Neuronal stem cell (in vitro differentiated cells): ENCODE data around the gene TULP1.
A peak's percentile ranks its signal among the peaks of the same experiment; 100 is the strongest.

ENCODE experiments used
- DNase-seq: peaks from one replicate; pipeline ENCODE4 v3.0.0-alpha.2; 2013; ENCODE audit warnings: low spot score
- H2AFZ ChIP-seq: one replicate; pipeline ENCODE4 v1.6.1; 2013; ENCODE audit warnings: mild to moderate bottlenecking, low read length, inconsistent platforms
- H2AK5ac ChIP-seq: 2 replicates; pipeline ENCODE4 v1.6.1; 2013; ENCODE audit warnings: low read depth, mild to moderate bottlenecking, inconsistent platforms, low read length, moderate library complexity, mixed read lengths
- H2BK120ac ChIP-seq: 2 replicates; pipeline ENCODE4 v1.6.1; 2013; ENCODE audit warnings: low read depth, mild to moderate bottlenecking, inconsistent platforms, low read length, moderate library complexity, mixed read lengths
- H2BK12ac ChIP-seq: one replicate; pipeline ENCODE4 v1.6.1; 2013; ENCODE audit warnings: low read length, inconsistent platforms
- H2BK15ac ChIP-seq: 2 replicates; pipeline ENCODE4 v1.6.1; 2013; ENCODE audit warnings: mild to moderate bottlenecking, low read length, inconsistent platforms, mixed read lengths
- H2BK5ac ChIP-seq: one replicate; pipeline ENCODE4 v1.6.1; 2013; ENCODE audit warnings: inconsistent platforms, mild to moderate bottlenecking, low read length, moderate library complexity
- H3K14ac ChIP-seq: one replicate; pipeline ENCODE4 v1.6.1; 2013; ENCODE audit warnings: low read length, inconsistent platforms
- H3K18ac ChIP-seq: 2 replicates; pipeline ENCODE4 v1.6.1; 2013; ENCODE audit warnings: low read length, inconsistent platforms
- H3K23ac ChIP-seq: 2 replicates; pipeline ENCODE4 v1.6.1; 2013; ENCODE audit warnings: low read depth, mild to moderate bottlenecking, mixed read lengths, low read length, inconsistent platforms; ENCODE audit not compliant: poor library complexity
- H3K27ac ChIP-seq: replicated peaks from 3 replicates; pipeline ENCODE4 v1.5.1; 2013; ENCODE audit warnings: low read length, inconsistent platforms
- H3K27me3 ChIP-seq, 3 experiments: 2 replicates each; pipeline ENCODE4 v1.6.1; 2013; ENCODE audit warnings: low read length in 3 of 3, mild to moderate bottlenecking in 2 of 3, inconsistent platforms in 1 of 3, low read depth in 1 of 3, mixed read lengths in 1 of 3, moderate library complexity in 1 of 3; ENCODE audit not compliant: control insufficient read depth in 3 of 3, insufficient read depth in 3 of 3
- H3K36me3 ChIP-seq, 2 donors: replicated peaks in 1 of 2; 2 replicates each; pipeline ENCODE4 v1.6.1; 2013; ENCODE audit warnings: low read length in 2 of 2; ENCODE audit not compliant: control insufficient read depth in 2 of 2, insufficient read depth in 2 of 2
- H3K4ac ChIP-seq: 2 replicates; pipeline ENCODE4 v1.6.1; 2013; ENCODE audit warnings: inconsistent platforms, mild to moderate bottlenecking, low read length, moderate library complexity
- H3K4me1 ChIP-seq, 2 donors: 1 replicate in 1 of 2; 2 replicates in 1 of 2; pipeline ENCODE4 v1.6.1; 2013; ENCODE audit warnings: low read length in 2 of 2, low read depth in 1 of 2; ENCODE audit not compliant: control insufficient read depth in 2 of 2, insufficient read depth in 1 of 2
- H3K4me2 ChIP-seq: one replicate; pipeline ENCODE4 v1.6.1; 2013; ENCODE audit warnings: mild to moderate bottlenecking, low read length, inconsistent platforms; ENCODE audit not compliant: insufficient read depth, poor library complexity, severe bottlenecking
- H3K4me3 ChIP-seq, 2 donors: 2 replicates each; pipeline ENCODE4 v1.5.1; 2013; ENCODE audit warnings: low read length in 2 of 2, mild to moderate bottlenecking in 2 of 2, inconsistent platforms in 1 of 2, moderate library complexity in 1 of 2
- H3K79me1 ChIP-seq: one replicate; pipeline ENCODE4 v1.6.1; 2013; ENCODE audit warnings: low read depth, mild to moderate bottlenecking, inconsistent platforms, low read length, moderate library complexity
- H3K9ac ChIP-seq: one replicate; pipeline ENCODE4 v1.6.1; 2013; ENCODE audit warnings: mild to moderate bottlenecking, low read depth, low read length, inconsistent platforms; ENCODE audit not compliant: poor library complexity
- H3K9me3 ChIP-seq, 2 donors: replicated peaks in 1 of 2; 2 replicates each; pipeline versions ENCODE3 to v1.6.1; 2013; ENCODE audit warnings: low read length in 2 of 2, mild to moderate bottlenecking in 2 of 2, inconsistent platforms in 1 of 2, low read depth in 1 of 2, mixed read lengths in 1 of 2, moderate library complexity in 1 of 2; ENCODE audit not compliant: control insufficient read depth in 2 of 2, insufficient read depth in 1 of 2
- H4K8ac ChIP-seq: one replicate; pipeline ENCODE4 v1.6.1; 2013; ENCODE audit warnings: low read depth, mild to moderate bottlenecking, inconsistent platforms, low read length, moderate library complexity
- H4K91ac ChIP-seq: one replicate; pipeline ENCODE4 v1.6.1; 2013; ENCODE audit warnings: low read length, low read depth, mild to moderate bottlenecking, inconsistent platforms; ENCODE audit not compliant: poor library complexity
- WGBS, 2 donors: extraction: QIAGEN DNeasy Blood & Tissue Kit; methylation state at CpG; one replicate each; pipeline ENCODE4 v1.1.7; 2013; ENCODE audit warnings: missing lambda C conversion rate in 2 of 2, mixed read lengths in 1 of 2; ENCODE audit not compliant: insufficient read length in 2 of 2, insufficient replicate concordance in 1 of 2; ENCODE audit errors: extremely low coverage in 2 of 2; 5-methylcytosine and 5-hydroxymethylcytosine counted together

Gene TULP1

DNA sequence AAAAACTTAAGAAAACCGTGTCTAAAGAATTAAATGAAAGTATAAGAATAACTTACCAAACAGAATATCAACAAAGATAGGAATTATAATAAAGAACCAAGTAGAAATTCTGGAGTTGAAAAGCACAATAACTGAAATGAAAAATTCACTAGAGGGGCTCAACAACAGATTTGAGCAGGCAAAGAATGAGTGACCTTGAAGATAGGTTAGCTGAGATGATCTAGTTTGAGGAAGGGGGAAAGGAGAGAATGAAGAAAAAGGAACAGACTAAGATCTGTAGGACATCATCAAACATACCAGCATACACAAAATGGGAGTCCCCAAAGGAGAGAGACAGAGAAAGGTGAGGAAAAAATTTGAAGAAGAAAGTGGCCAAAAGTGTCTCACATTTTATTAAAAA is 37.7 kb upstream of the TULP1 start:
- H3K9me3 ChIP-seq = peaks cover 2 to 13% of the 10 kb centered on the region in 2 donors
- no peaks in the 10 kb centered on the region for H3K79me1 ChIP-seq
- H3K36me3 ChIP-seq = no peaks in the 10 kb centered on the region
- H2BK15ac ChIP-seq = no peak overlapping the region
- no peak overlapping the region for H3K9ac ChIP-seq
- no peak for DNase-seq
- no peaks in the 10 kb centered on the region for H3K4me1 ChIP-seq
- no peak overlapping the region for H3K18ac ChIP-seq
- no peak overlapping the region for H2BK5ac ChIP-seq
- no peak overlapping the region for H3K4me3 ChIP-seq
- H4K8ac ChIP-seq = no peak overlapping the region
- H3K27ac ChIP-seq = no peak overlapping the region
- no peak overlapping the region for H2AFZ ChIP-seq
- H4K91ac ChIP-seq = no peak overlapping the region
- no peak overlapping the region for H3K4ac ChIP-seq
- no peak overlapping the region for H3K4me2 ChIP-seq
- no peak overlapping the region for H2BK12ac ChIP-seq
- no peak overlapping the region for H2BK120ac ChIP-seq
- H3K27me3 ChIP-seq = no peaks in the 10 kb centered on the region
- no peak overlapping the region for H3K23ac ChIP-seq
- no CpG with 5 or more reads among the region's 1 CpG for WGBS, 2 donors
- H3K14ac ChIP-seq = no peak overlapping the region
- H2AK5ac ChIP-seq = no peak overlapping the region

DNA sequence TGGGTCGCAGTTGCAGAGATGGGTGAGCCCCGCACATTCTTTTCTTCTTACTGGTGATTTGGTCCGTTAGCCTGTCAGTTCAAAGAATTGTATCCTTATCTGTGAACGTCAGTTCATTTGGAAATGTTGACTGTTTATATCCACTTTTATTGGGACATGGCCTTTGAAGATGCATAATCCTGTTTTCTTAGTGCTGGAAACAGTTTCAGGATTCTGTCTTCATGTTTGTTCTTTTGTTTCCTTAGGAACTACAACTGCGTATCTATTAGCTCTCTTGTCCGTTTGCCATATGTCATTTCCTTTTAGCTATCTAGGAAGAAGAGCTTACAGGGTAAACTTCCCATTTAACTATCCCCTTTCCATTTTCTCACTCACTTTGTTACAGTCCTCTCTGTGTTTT is 35.0 kb upstream of the TULP1 start:
- H2BK5ac ChIP-seq = no peak overlapping the region
- no CpG with 5 or more reads among the region's 6 CpGs for WGBS, 2 donors

GRCh38 chr6:35544769-35545361 is 32.2 kb upstream of the TULP1 start:
- Histone ChIP-seq H4K91ac (peak overlapping the region; percentile 3), H3K79me1 (no peaks in the 10 kb centered on the region), H3K14ac (peak overlapping the region; percentile 75), H2BK120ac (no peak overlapping the region), H2BK12ac (peak overlapping the region; percentile 75), H3K4ac (no peak overlapping the region), H3K36me3 (no peaks in the 10 kb centered on the region), H4K8ac (no peak overlapping the region), H2BK15ac (peak overlapping the region; percentile 43), H3K4me1 (peaks cover 0 to 8% of the 10 kb centered on the region in 2 donors), H3K27ac (no peak overlapping the region), H2AFZ (peak overlapping the region; percentile 50), H2BK5ac (peak overlapping the region; percentile 3), H3K23ac (no peak overlapping the region), H3K4me3 (no peak overlapping the region), H3K4me2 (no peak overlapping the region), H3K18ac (peak overlapping the region; percentile 92), H3K9ac (peak overlapping the region; percentile 2), H2AK5ac (peak overlapping the region; percentile 14), H3K9me3 (peaks cover 2 to 3% of the 10 kb centered on the region in 2 donors), H3K27me3 (no peaks in the 10 kb centered on the region)
- no peak for DNase-seq
- no CpG with 5 or more reads among the region's 13 CpGs for WGBS, 2 donors

More for the DNA sequence above, 35.0 kb upstream of the TULP1 start:
- no peak overlapping the region for H4K91ac ChIP-seq
- no peaks in the 10 kb centered on the region for H3K36me3 ChIP-seq
- H3K4me3 ChIP-seq = no peak overlapping the region
- H3K27me3 ChIP-seq = no peaks in the 10 kb centered on the region
- no peak overlapping the region for H3K4me2 ChIP-seq
- H2BK120ac ChIP-seq = no peak overlapping the region
- H3K23ac ChIP-seq = no peak overlapping the region
- H2AFZ ChIP-seq = peak overlapping the region; percentile 59
- H3K18ac ChIP-seq = no peak overlapping the region
- peaks cover 2 to 13% of the 10 kb centered on the region in 2 donors for H3K9me3 ChIP-seq
- H3K27ac ChIP-seq = no peak overlapping the region
- no peak overlapping the region for H3K9ac ChIP-seq
- H3K14ac ChIP-seq = no peak overlapping the region
- H4K8ac ChIP-seq = no peak overlapping the region
- no peak for DNase-seq
- H2BK15ac ChIP-seq = no peak overlapping the region
- no peaks in the 10 kb centered on the region for H3K79me1 ChIP-seq
- H2BK12ac ChIP-seq = no peak overlapping the region
- no peak overlapping the region for H3K4ac ChIP-seq
- H2AK5ac ChIP-seq = no peak overlapping the region
- H3K4me1 ChIP-seq = peaks cover 0 to 8% of the 10 kb centered on the region in 2 donors

DNA sequence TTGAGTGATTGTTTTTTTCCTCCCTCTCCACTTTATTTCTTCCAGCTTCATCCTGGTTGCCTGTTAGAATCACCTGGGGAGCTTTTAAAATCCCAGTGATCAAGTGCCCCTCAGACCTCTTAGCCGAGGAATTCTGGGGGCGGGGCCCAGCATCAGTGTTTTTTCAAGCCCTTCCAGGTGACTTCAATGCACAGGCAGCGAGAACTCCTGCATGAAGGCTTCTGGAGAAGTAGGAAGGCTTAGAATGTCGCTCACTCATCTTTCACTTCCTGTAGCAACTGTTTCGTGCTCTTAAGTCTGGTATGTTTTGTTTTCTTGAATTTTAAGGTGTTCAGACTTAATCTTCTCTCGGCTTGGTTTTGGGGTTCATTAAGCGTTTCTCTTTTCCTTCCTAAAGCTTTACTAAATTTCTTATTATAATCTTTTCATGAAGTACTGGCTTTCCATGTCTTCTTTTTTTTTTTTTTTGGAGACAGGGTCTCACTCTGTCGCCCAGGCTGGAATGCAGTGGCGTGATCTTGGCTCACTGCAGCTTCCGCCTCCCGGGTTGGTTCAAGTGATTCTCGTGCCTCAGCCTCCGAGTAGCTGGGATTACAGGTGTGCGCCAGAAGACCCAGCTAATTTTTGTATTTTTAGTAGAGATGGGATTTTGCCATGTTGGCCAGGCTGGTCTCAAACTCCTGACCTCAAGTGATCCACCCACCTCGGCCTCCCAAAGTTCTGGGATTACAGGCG is 30.9 kb upstream of the TULP1 start:
- Histone ChIP-seq H3K4me3 (no peak overlapping the region), H2AK5ac (no peak overlapping the region), H3K4me2 (no peak overlapping the region), H3K9ac (no peak overlapping the region), H3K27ac (no peak overlapping the region), H4K91ac (no peak overlapping the region), H4K8ac (no peak overlapping the region), H3K14ac (no peak overlapping the region), H3K4me1 (peaks cover 0 to 8% of the 10 kb centered on the region in 2 donors), H3K9me3 (peaks cover 0 to 3% of the 10 kb centered on the region in 2 donors), H3K36me3 (no peaks in the 10 kb centered on the region), H3K18ac (no peak overlapping the region), H2BK120ac (no peak overlapping the region), H2BK12ac (no peak overlapping the region), H3K79me1 (no peaks in the 10 kb centered on the region), H2BK5ac (no peak overlapping the region), H2AFZ (no peak overlapping the region), H3K4ac (no peak overlapping the region), H3K27me3 (no peaks in the 10 kb centered on the region), H3K23ac (no peak overlapping the region), H2BK15ac (no peak overlapping the region)
- no CpG with 5 or more reads among the region's 16 CpGs for WGBS, 2 donors
- no peak for DNase-seq
